HEK293 (cell line): ENCODE measurements around the gene SEC16A.

Experiments used
- CTCF ChIA-PET: fragments of 350-600 bp; formaldehyde crosslinking; extraction: SDS; loops from one replicate; lab custom pipeline; 2021; ENCODE audit warnings: antibody characterized with exemption; lab: Yijun Ruan, JAX
- POLR2A ChIA-PET: fragments of 300-600 bp; formaldehyde crosslinking; extraction: SDS; loops from one replicate; lab custom pipeline; 2020; ENCODE audit warnings: antibody characterized with exemption, inconsistent platforms; lab: Yijun Ruan, JAX
- H3K27ac ChIP-seq: fragments of 200-500 bp; sonication (Bioruptor generic); 2 replicates; pipeline ENCODE4 v1.5.1; 2014; ENCODE audit warnings: low read depth, low read length, control low read depth, inconsistent platforms; ENCODE audit errors: extremely low read depth
- H3K36me3 ChIP-seq, 2 experiments: fragments of 200-500 bp in 1 of 2; sonication (Bioruptor generic) in 1 of 2; 1 replicate in 1 of 2; 2 replicates in 1 of 2; pipeline ENCODE4 v1.5.1; 2014 to 2017; ENCODE audit warnings: inconsistent platforms in 2 of 2, low read length in 2 of 2; ENCODE audit not compliant: control insufficient read depth in 2 of 2, insufficient read depth in 1 of 2
- H3K4me1 ChIP-seq: fragments of 200-500 bp; sonication (Bioruptor generic); 2 replicates; pipeline ENCODE4 v1.5.1; 2014; ENCODE audit warnings: mild to moderate bottlenecking, low read length, inconsistent platforms; ENCODE audit not compliant: control insufficient read depth, insufficient read depth
- H3K4me3 ChIP-seq: 2 replicates; pipeline ENCODE4 v1.5.1; 2011; ENCODE audit warnings: low read depth, mild to moderate bottlenecking, control low read depth, low read length, moderate library complexity
- H3K9me3 ChIP-seq: fragments of 200-500 bp; sonication (Bioruptor generic); 2 replicates; pipeline ENCODE4 v1.5.1; 2014; ENCODE audit warnings: low read depth, low read length, inconsistent platforms; ENCODE audit not compliant: control insufficient read depth, insufficient read depth
- BCL11A ChIP-seq: fragments of 450-650 bp; formaldehyde crosslinking; IDR thresholded peaks from 2 replicates; pipeline ENCODE4 v1.5.1; 2016; ENCODE audit warnings: low read depth, missing biosample characterization, missing genetic modification characterization
- EGR2 ChIP-seq: fragments of 450-650 bp; formaldehyde crosslinking; IDR thresholded peaks from 2 replicates; pipeline ENCODE4 v1.5.1; 2016; ENCODE audit warnings: low read depth, missing biosample characterization, missing genetic modification characterization
- FEZF1 ChIP-seq: fragments of 450-650 bp; formaldehyde crosslinking; IDR thresholded peaks from 2 replicates; pipeline ENCODE4 v1.5.1; 2016; ENCODE audit warnings: missing biosample characterization, missing genetic modification characterization
- GFI1B ChIP-seq: fragments of 450-650 bp; formaldehyde crosslinking; IDR thresholded peaks from 2 replicates; pipeline ENCODE4 v1.5.1; 2016; ENCODE audit warnings: missing biosample characterization, missing genetic modification characterization
- GLI2 ChIP-seq: fragments of 450-650 bp; formaldehyde crosslinking; IDR thresholded peaks from 2 replicates; pipeline ENCODE4; 2017; ENCODE audit warnings: missing biosample characterization, missing genetic modification characterization, low read depth, borderline replicate concordance
- REPIN1 ChIP-seq: fragments of 450-650 bp; formaldehyde crosslinking; IDR thresholded peaks from 2 replicates; pipeline ENCODE4 v1.5.1; 2017; ENCODE audit warnings: missing biosample characterization, missing genetic modification characterization, low read depth
- SCRT2 ChIP-seq: fragments of 450-650 bp; formaldehyde crosslinking; IDR thresholded peaks from 2 replicates; pipeline ENCODE4 v1.5.1; 2016; ENCODE audit warnings: missing biosample characterization, missing genetic modification characterization
- SP7 ChIP-seq: fragments of 450-650 bp; formaldehyde crosslinking; IDR thresholded peaks from 2 replicates; pipeline ENCODE4 v1.5.1; 2016; ENCODE audit warnings: missing biosample characterization, missing genetic modification characterization
- ZBTB20 ChIP-seq: fragments of 450-650 bp; formaldehyde crosslinking; IDR thresholded peaks from 2 replicates; pipeline ENCODE4 v1.5.1; 2016; ENCODE audit warnings: missing biosample characterization, missing genetic modification characterization
- ZBTB6 ChIP-seq: fragments of 450-650 bp; formaldehyde crosslinking; IDR thresholded peaks from 2 replicates; pipeline ENCODE4 v1.5.1; 2017; ENCODE audit warnings: missing biosample characterization, missing genetic modification characterization
- ZNF121 ChIP-seq: fragments of 450-650 bp; formaldehyde crosslinking; IDR thresholded peaks from 2 replicates; pipeline ENCODE4 v1.5.1; 2016; ENCODE audit warnings: missing biosample characterization, missing genetic modification characterization
- ZNF138 ChIP-seq: fragments of 450-650 bp; formaldehyde crosslinking; IDR thresholded peaks from 2 replicates; pipeline ENCODE4 v1.5.1; 2016; ENCODE audit warnings: missing biosample characterization, missing genetic modification characterization, borderline replicate concordance
- ZNF24 ChIP-seq: fragments of 450-650 bp; formaldehyde crosslinking; IDR thresholded peaks from 2 replicates; pipeline ENCODE4 v1.5.1; 2016; ENCODE audit warnings: missing biosample characterization, missing genetic modification characterization
- ZNF248 ChIP-seq: fragments of 450-650 bp; formaldehyde crosslinking; IDR thresholded peaks from 2 replicates; pipeline ENCODE4 v1.5.1; 2017; ENCODE audit warnings: missing biosample characterization, missing genetic modification characterization
- ZNF280C ChIP-seq: fragments of 450-650 bp; formaldehyde crosslinking; IDR thresholded peaks from 2 replicates; pipeline ENCODE4 v1.5.1; 2016; ENCODE audit warnings: missing biosample characterization, missing genetic modification characterization
- ZNF311 ChIP-seq: fragments of 450-650 bp; formaldehyde crosslinking; IDR thresholded peaks from 2 replicates; pipeline ENCODE4 v1.5.1; 2017; ENCODE audit warnings: missing biosample characterization, missing genetic modification characterization, borderline replicate concordance
- ZNF341 ChIP-seq: fragments of 450-650 bp; formaldehyde crosslinking; IDR thresholded peaks from 2 replicates; pipeline ENCODE4; 2016; ENCODE audit warnings: low read depth, missing biosample characterization, missing genetic modification characterization
- ZNF350 ChIP-seq: fragments of 450-650 bp; formaldehyde crosslinking; IDR thresholded peaks from 2 replicates; pipeline ENCODE4 v1.5.0; 2017; ENCODE audit warnings: missing biosample characterization, mild to moderate bottlenecking, missing genetic modification characterization
- ZNF391 ChIP-seq: fragments of 450-650 bp; formaldehyde crosslinking; IDR thresholded peaks from 2 replicates; pipeline ENCODE4 v1.5.1; 2016; ENCODE audit warnings: low read depth, missing biosample characterization, missing genetic modification characterization, borderline replicate concordance
- ZNF426 ChIP-seq: fragments of 450-650 bp; formaldehyde crosslinking; IDR thresholded peaks from 2 replicates; pipeline ENCODE4 v1.5.1; 2017; ENCODE audit warnings: missing biosample characterization, missing genetic modification characterization, mild to moderate bottlenecking, inconsistent platforms, moderate library complexity
- ZNF513 ChIP-seq: fragments of 450-650 bp; IDR thresholded peaks from 2 replicates; pipeline ENCODE4 v1.5.1; 2018; ENCODE audit warnings: missing biosample characterization, missing genetic modification characterization
- ZNF521 ChIP-seq: fragments of 450-650 bp; formaldehyde crosslinking; IDR thresholded peaks from 2 replicates; pipeline ENCODE4 v1.5.1; 2017; ENCODE audit warnings: missing biosample characterization, mild to moderate bottlenecking, missing genetic modification characterization
- ZNF549 ChIP-seq: fragments of 450-650 bp; IDR thresholded peaks from 2 replicates; pipeline ENCODE4 v1.5.1; 2018; ENCODE audit warnings: missing biosample characterization, missing genetic modification characterization, mild to moderate bottlenecking, inconsistent platforms, moderate library complexity
- ZNF560 ChIP-seq: fragments of 450-650 bp; formaldehyde crosslinking; IDR thresholded peaks from 2 replicates; pipeline ENCODE4 v1.5.1; 2017; ENCODE audit warnings: missing biosample characterization, missing genetic modification characterization, borderline replicate concordance
- ZNF596 ChIP-seq: fragments of 450-650 bp; IDR thresholded peaks from 2 replicates; pipeline ENCODE4 v1.5.0; 2018; ENCODE audit warnings: missing biosample characterization, mild to moderate bottlenecking, missing genetic modification characterization, moderate library complexity
- ZNF707 ChIP-seq: fragments of 450-650 bp; formaldehyde crosslinking; IDR thresholded peaks from 2 replicates; pipeline ENCODE4 v1.5.1; 2016; ENCODE audit warnings: missing biosample characterization, missing genetic modification characterization

The SEC16A gene

GRCh38 chr9:136447173-136447778 lies 35.6 kb downstream of the SEC16A start:
- ChIA-PET POLR2A (no interaction called here), CTCF (no interaction called here)
- Histone ChIP-seq H3K9me3 (no peaks in the 10 kb centered on the region), H3K27ac (no peak overlapping the region), H3K4me3 (no peak overlapping the region), H3K4me1 (no peaks in the 10 kb centered on the region), H3K36me3 (peaks cover 15 to 94% of the 10 kb centered on the region in 2 experiments; a peak in 2 of 3 replicates)
- TF ChIP-seq ZNF341 (tag by site-specific recombination) (no peak), EGR2 (tag by site-specific recombination) (no peak), ZNF549 (tag by site-specific recombination) (no peak), ZNF311 (tag by site-specific recombination) (no peak), ZNF596 (tag by site-specific recombination) (no peak), ZNF391 (no peak), ZNF248 (tag by site-specific recombination) (no peak), ZNF280C (tag by site-specific recombination) (no peak), ZNF350 (tag by site-specific recombination) (no peak), ZNF426 (tag by site-specific recombination) (no peak), REPIN1 (tag by site-specific recombination) (no peak), ZNF521 (tag by site-specific recombination) (no peak), ZNF513 (tag by site-specific recombination) (no peak), ZNF138 (tag by site-specific recombination) (no peak), SCRT2 (no peak), ZNF560 (no peak), ZBTB6 (no peak), BCL11A (tag by site-specific recombination) (no peak), GFI1B (tag by site-specific recombination) (no peak), ZBTB20 (tag by site-specific recombination) (no peak)

- Histone ChIP-seq H3K27ac (no peak overlapping the region), H3K4me3 (no peak overlapping the region), H3K4me1 (no peaks in the 10 kb centered on the region), H3K36me3 (peaks cover 15 to 98% of the 10 kb centered on the region in 2 experiments; a peak in 2 of 3 replicates), H3K9me3 (no peaks in the 10 kb centered on the region)
- 0 out of 2 replicates have a peak, but pooled peaks have one; percentile 13 for TF ChIP-seq ZNF121 (tag by site-specific recombination)
- TF ChIP-seq ZNF707, result no peak
- no peak for TF ChIP-seq FEZF1 (tag by site-specific recombination)
- TF ChIP-seq SP7 (tag by site-specific recombination), result peak; percentile 16; the same call in 1 of the 2 replicates
- TF ChIP-seq ZNF24, result no peak
- no peak for TF ChIP-seq GLI2
- POLR2A ChIA-PET, result interaction anchor here (0.9 to 1.3 kb wide), 2 partner anchors 15 to 282 kb away, joined by 3 read pairs; no protein-coding TSS in a partner anchor
- CTCF ChIA-PET, result interaction anchor here (0.6 to 1.7 kb wide), 4 partner anchors 11 to 198 kb away, joined by 3 to 5 read pairs (median 4); no protein-coding TSS in a partner anchor
Observed at GRCh38 chr9:136445799-136446198, 37.0 kb downstream of the SEC16A start.
